HG03354 (cell line): ENCODE measurements around the gene TARBP2.

Experiments
- ATAC-seq: cut with Tn5 transposase; IDR thresholded peaks from one replicate; pipeline ENCODE4 v1.9.1; 2021; ENCODE audit warnings: mild to moderate bottlenecking; ENCODE audit not compliant: unreplicated experiment, poor library complexity, severe bottlenecking

Gene TARBP2

DNA sequence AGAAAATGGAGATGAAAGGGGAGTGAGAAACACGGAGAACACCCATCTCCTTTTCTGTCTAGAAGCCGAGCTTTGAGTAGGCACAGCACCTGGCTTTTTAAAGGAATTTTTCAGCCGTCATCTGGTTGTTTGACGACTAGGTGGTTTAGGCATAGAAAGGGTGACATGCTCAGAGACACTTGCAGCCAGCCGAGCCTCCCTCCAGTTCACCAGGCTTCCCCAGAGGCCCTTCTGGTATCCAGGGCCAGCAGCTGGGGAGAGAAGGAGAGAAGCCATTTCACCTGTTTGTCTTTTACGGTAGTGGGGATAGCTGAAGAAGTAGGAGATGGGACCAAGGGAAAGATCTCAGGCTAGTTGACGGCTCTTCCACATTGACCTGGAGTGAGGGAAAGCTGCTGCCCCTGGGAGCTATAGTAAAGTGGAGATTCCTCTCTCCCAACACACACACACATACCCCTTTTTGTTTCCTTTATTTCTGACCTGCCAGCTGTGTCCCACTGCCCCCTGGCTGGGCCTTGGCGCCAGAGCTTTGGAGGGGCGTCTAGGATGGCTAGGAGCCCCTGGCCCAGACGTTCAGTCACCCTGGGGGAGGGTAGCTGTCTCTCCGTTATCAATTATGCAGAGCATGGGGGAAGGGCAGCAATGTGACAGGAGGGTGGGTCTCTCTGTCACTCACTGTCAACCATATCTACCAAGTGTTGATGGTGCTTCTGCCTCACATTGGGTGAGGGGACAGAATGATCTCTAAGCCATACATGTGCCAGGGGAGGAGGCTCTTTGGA lies 7.3 kb upstream of the TARBP2 start:
- no peak for ATAC-seq

DNA sequence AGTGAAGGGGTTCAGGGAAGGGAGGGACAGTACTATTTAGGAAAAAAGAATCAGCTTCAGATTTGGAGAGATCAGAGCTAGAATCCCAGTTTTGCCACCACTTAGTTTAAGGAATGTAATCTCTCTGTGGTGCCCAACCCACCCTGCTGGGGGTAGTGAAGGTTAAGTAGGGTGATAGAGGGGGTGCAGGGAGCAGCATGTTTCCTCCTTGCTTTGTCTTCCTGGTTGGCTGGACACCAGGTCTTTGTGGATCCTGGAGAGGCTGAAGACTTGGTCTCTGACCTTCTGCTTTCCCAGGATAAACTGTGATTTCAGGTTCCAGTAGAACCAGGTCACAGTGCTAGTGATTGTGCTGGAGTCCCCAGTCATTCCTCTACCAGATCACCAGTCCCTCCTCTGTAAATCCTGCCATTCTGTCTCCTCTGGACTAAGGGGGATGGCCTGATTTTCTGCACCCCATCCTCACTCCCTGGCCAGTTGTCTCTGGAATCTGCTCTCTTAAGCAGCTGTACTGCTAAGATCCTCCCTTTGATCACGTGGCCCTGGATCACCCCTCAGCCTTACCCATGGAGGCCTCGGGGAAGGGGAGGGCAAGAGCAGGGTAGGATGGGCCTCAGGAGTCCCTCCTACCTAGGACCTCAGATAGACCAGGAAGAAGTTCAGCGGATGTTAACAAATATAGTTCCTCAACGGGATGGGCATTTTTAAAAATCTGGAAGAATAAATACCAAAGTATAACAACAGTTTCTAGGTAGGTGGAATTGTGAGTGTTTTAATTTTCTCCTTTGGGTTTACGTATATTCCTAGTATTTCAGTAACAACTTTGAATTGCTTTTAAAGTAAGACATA lies 5.0 kb upstream of the TARBP2 start:
- no peak for ATAC-seq

DNA sequence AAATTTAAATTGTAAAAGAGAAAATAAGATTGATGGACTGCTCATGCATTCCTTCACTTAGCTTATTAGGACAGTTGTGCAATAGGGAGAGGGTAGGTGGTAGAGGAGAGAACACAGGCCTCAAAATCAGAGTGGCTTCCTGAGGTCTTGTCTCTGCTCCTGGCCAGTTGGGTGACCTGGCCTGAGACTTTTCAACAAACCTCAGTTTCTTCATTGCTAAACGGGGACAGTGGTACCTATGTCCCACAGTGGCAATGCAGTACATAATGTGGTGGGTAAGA lies 4.4 kb upstream of the TARBP2 start:
- ATAC-seq = no peak

DNA sequence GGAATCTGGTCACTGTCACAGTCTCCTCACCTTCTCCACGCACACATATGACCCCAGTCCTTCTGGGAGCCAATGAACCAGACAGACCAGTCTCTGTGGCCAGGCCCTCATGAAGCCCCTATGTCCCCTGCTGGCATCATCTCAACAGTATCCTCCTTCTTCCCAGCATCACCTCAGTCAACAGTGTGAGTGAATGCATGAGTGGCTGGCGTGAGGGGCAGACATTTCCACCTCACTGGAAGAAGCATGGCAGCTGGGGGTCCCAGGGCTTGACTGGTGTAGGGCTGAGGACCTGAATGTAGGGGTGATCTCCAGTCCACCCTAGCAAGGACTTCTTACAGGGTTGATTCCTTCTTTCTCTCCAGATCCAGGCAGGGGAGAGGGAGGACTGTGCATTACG lies 3.6 kb upstream of the TARBP2 start:
- ATAC-seq = no peak

DNA sequence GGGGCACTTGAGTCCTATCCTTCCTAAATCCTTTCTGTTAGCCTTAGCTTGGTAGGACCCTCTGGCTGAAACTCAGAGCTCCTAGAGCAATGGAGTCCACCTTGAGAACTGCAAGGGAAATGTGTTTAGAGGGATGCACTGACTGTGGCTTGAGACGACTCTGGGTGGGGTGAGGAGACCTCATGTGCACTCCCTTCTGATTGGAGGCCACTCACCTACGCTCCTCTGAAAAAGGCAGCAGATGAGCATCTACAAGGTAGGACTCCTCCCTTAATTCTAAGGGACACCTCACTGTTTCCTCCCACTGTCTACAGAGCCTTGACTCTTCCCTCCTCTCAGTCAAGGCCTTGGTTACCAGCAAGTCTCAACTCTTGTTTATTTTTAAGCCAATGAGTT lies 2.9 kb upstream of the TARBP2 start:
- ATAC-seq = no peak

DNA sequence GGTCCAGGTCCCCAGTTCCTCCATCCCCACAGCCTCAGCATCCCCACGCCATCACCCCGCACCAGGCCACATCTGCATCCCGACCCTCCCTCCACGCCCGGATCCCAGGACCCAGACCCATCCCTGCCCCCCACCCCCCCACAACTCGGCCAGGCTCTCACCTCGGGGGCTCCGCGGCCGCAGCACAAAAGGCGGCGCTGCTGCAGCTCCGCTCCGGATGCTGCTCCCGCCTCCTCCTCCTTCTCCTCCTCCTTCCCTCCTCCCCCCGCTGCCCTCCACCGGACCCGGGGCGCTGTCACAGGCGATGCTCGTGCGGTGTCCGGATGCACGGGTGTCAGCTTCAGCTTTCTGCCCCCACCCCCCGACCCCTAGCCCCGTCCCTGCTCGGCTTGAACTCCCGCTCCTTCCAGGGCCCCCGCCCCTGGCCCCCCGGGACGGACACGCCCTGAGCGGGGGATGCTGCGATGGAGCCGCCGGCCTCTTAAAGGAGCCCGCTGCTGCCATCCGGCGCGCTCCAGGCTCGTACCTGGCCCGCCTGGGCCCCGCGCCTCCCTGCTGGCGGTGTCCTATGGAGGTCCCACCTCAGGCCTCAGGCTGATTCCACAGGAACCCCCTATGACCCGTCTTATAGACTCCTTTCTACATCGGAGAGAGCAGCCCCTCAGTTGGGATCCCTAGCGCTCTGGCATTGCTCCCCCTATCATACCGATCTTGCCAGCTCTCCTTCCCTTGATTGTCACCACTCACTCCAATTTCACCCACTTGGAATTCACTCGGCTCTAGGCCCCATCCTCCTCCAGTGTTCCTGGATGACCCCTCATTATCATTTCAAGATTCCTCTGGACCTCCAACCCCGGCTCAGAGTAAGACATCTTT lies 1.6 kb upstream of the TARBP2 start, which contains the start of gene MAP3K12:
Gene MAP3K12 (minus strand): TSS at position 193 of the 876 bp plus-strand sequence. CDS start 12,067 bp downstream, outside the sequence.
- no peak for ATAC-seq

DNA sequence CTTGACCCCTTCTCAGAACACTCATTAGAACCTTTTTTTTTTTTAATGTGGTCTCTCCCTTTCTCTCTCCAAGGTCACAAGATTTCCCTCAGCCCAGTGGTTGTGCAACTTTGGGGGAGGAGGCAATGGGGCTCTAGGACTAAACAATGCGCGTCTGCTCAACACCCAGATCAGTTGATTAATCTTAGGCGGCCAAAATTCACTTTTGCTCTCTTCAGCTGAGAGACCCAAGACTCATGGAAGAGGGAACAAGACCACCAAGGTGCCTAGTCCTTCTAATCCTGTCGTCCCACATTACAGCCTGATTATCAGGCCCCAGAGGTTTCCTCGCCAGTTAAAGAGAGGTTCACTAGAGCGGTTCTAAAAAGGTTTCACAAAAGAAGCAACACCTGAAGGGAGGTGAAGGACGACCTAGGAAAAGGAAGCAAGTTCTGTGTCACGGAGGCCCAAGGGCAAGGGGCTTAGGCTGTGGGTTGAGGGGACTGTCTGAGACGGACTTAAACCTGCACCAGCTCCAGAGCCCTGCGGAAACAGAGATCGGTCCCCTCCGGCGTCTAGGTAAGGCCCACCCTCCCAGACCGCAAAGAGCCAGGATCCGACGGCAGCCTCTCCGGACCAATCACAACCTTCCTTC lies 824 bp upstream of the TARBP2 start:
- no peak for ATAC-seq

DNA sequence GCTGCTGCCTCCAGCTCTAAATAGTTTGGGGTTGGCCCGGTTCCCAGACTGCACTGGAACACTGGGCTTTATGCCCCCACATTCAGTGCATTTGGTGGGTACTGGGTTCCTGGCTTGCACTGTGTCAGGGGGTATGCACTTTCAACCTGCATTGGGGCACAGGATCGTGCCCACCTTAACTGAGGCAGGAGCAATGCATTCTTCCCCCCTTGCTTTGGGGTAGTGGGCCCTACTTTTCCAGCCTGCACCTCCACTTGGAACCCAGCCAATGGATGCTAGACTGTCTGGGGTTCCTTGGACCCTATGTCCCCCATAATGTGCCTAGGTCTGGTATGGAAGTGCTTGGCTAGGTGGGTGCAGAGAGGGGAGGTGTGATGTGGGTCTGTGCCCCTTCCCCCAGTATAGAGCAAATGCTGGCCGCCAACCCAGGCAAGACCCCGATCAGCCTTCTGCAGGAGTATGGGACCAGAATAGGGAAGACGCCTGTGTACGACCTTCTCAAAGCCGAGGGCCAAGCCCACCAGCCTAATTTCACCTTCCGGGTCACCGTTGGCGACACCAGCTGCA lies 615 bp downstream of the TARBP2 start:
- ATAC-seq = no peak

DNA sequence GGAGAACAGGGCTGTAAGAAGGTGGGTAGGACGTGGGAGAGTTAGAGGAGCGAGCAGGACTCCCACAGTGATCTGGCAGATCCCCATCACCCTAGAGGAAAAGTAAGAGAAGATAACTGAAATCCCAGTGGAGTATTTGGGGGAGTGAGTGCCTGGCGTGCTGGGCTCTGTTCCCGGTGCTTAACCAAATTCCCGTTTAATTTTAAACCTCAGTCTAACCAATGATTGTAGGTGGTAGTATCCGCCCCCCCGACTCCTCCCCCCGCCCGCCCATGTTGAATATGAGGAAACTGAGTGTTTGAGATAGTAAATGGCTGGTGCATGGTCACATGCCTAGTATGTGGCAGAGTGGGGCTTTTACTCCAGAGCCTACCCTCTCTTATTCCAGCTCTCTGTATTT lies 1.2 kb downstream of the TARBP2 start:
- ATAC-seq = no peak

DNA sequence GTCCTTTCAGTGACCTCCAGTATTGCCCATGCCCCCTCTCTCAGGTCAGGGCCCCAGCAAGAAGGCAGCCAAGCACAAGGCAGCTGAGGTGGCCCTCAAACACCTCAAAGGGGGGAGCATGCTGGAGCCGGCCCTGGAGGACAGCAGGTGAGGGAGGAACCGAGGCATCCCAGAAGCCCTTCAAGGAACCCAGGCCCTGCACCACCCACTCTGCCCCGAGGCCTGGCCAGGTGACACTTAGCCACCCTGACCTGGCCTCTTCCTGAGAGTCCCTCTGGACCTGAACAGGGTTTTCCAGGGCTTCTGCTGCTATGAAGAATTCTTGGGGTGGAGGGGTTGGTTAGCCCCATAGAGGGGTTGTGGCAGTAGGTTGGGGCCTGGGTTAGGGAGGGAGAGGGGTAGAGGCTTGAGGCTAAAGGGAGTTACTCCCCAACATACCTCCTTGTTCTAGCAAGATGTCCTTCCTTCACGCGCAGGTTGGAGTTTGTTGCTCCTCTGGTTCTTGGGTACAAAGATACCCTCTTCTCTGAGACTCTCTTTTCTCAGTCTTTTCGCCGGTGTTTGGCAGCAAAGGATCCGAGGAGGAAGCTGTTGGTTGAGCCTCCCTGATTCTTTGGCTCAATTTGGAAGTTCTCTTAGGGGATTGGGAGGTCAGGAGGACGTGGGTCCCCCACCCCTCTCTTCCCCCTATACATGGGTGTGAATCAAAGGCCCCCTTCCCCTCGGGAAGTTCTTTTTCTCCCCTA lies 2.1 kb downstream of the TARBP2 start:
- no peak for ATAC-seq

DNA sequence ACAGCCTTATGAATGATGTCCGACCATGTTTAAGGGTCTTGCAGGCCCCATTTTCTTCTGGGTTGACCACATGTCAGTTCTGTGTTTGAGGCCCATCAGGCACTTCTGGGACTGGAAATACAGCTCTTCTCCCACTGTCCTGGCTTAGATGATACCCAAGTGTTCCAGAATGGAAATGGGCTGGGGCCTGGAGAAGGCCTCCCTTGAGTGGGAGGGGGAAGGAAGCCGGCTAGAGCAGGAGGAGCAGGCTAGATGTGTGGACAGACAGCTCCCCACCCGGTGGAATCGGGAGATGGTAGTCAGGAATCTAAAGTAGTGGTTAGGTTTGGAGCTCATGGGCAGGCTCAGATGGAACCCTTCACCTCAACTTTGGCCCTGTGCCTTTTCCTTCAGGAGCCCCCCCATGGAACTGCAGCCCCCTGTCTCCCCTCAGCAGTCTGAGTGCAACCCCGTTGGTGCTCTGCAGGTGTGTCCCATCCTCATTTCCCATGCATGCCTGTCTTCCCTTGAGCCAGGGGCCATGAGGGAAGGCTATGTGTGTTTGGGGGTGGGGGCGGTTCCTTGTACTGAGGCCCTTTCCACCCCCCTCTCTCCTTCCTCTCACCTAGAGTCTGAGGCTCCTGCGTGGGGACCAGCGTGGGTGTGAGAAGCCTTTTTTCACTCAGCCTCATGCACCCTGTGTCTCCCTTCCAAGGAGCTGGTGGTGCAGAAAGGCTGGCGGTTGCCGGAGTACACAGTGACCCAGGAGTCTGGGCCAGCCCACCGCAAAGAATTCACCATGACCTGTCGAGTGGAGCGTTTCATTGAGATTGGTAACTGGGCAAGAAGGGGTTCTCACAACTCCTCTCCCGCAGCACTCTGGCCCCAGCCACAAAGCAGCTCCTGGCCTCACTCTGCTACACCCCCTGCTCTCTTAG lies 3.2 kb downstream of the TARBP2 start:
- no peak for ATAC-seq

DNA sequence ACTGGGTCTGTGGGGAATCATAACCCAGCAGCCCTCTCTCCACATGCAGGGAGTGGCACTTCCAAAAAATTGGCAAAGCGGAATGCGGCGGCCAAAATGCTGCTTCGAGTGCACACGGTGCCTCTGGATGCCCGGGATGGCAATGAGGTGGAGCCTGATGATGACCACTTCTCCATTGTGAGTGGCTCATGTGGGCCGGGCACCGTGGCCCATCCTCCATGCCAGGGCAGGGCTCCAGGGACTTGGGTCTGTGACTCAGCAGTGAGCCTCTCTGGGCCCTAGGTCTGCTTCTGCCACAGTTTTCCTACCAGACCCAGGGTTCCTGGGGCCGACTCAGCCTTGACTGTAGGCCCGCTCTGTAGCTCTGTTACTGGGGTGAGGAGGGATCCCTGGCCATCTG lies 4.0 kb downstream of the TARBP2 start:
- ATAC-seq = no peak

DNA sequence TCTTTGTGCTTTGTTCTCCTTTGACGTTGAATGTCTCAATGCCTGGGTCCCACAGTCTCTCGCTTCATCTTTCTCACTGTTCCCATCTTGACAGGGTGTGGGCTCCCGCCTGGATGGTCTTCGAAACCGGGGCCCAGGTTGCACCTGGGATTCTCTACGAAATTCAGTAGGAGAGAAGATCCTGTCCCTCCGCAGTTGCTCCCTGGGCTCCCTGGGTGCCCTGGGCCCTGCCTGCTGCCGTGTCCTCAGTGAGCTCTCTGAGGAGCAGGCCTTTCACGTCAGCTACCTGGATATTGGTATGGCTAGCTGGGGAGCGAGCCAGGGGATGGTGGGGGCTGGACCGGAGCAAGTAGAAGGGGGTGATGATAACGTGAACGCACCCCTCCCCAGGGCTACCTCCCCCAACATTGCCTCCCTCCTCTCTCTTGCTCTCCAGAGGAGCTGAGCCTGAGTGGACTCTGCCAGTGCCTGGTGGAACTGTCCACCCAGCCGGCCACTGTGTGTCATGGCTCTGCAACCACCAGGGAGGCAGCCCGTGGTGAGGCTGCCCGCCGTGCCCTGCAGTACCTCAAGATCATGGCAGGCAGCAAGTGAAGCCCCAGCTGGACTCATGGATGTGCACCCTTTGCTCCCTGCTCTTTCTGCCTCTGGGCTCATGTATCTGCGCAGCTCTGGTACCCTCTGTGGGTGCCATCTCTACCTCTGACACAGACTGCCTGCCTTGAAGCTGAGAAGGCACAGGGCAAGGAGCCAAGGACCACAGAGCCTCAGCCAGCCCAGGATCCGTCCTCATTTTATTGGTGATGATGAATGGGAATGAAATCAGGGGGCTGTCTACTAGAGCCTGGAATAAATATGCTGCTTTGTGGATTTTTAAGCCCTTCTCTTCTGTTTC lies 4.7 kb downstream of the TARBP2 start:
- ATAC-seq = no peak

DNA sequence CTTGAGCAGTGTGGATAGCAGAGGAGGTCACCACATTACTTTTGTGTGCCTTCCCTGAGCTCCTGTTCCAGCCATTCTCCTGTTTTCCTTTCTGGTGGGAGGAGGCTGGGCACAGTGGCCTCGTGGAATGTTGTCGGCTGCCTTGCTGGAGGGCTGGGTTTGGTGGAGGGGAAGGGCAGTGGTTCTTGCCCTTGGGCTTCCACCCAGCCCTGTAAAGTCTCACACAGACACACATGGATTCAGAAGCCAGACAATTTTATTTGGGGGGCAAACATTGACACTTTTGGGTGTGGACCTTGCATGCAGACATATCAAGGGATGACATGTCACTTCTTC lies 5.3 kb downstream of the TARBP2 start:
- no peak for ATAC-seq

DNA sequence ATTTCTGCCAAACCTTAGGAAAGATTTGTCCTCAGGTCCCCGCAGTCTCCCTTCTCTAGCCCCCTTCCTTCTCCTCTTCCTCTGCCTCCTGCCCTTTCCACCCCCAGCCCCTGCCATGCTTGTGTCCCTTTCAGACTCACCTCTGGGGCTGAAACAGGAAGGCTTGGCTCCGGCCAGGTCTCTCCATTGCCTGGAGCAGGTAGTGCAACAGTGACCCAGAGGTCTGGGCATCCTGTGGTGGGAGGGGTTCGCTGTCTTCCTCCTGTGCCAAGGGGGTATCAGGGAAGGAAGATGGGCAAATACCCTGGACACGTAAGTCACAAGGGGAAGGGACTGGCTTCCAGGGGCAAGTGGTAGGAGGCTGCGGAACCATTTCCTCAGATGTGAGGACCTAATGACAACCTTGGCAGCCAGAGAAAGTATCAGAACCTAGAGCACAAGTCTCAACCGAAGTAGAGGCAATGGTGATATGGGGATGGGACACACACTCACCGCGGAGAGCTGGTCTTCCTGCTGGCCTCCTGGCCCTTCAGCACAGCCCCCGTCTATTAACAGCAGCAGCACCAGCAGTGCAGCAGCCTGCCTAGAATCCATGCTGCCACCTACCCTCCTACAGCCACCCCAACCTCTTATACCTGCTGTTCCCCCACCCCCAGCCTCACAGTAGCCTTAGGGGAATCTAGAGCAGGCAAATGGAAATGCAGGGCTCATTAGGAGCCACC lies 6.0 kb downstream of the TARBP2 start, which contains the start of gene NPFF:
Gene NPFF (minus strand): TSS at position 604 of the 722 bp plus-strand sequence. CDS start 10 bp downstream, at position 594.
- ATAC-seq = no peak

DNA sequence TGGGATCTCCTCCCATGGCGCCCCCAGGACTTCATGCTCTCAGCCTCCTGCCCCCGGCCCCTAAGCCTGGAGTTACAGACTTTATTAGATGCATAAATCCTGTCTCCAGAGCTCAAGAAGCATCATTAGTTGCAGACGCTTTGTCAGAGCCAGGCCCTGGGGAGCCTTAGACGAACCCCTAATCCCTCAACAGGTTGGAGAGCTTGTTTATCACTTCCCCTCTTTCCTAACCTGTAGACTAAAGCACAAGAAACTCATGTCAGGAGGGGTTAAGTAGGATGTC lies 6.5 kb downstream of the TARBP2 start:
- ATAC-seq = no peak
